Central memory CD4-positive, alpha-beta T cell (primary cell): ENCODE results near the gene LHFPL6.

ENCODE experiments used
- DNase-seq: peaks from one replicate; pipeline ENCODE4 v3.0.0; 2022
- total RNA-seq, 3 experiments: gene quantifications; one replicate each; lab custom pipeline; 2026; lab: John Stamatoyannopoulos, UW

The LHFPL6 gene
- 0 to 11.0 (median 0.19) reads per million in 3 experiments for total RNA-seq

DNA sequence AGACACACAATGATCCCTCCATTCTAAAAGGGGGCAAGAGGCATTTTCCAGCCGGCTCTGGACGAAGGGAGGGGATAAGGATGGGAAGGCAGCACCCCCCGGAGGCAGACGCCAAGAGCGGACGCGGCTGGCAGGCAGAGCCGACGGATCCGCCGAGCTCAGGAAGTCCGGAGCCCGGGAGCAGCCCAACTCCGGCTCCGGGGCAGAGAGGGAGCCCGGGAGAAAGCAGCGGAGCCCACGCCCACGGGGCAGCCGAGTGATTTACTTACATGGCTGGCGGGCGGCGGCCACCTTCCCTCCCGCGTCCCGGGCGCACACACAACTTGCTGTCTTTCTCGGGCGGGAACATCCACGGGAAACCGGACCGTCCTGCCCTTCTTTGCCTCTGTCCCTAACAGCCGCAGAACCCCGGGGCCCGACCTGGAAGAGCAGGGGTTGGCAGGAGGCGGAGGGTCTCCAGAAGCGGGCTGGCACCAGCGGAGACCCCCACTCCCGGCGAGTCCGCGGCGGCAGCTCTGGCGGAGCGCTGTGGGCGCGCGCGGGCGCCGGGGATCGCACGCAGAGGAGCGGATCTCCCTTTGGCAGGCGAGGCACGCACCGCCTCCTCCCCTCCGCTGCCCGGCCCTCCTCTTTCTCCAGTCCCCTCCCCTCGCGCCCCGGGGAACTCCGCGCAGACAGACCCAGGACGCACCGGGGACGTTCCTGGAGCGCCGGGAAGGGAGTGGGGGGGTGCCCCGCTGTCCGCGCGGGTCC is at the start of gene LHFPL6:
Gene LHFPL6 (minus strand): TSS at position 580 of the 753 bp plus-strand sequence.
- DNase-seq, result peak; percentile 29

GRCh38 chr13:39646122-39646521 is 43.1 kb upstream of the LHFPL6 start:
- DNase-seq, result no peak

GRCh38 chr13:39641645-39642044 is 38.7 kb upstream of the LHFPL6 start:
- no peak for DNase-seq

- DNase-seq, result no peak
Observed at GRCh38 chr13:39637890-39638289, 34.9 kb upstream of the LHFPL6 start.

GRCh38 chr13:39635564-39635963 is 32.6 kb upstream of the LHFPL6 start:
- no peak for DNase-seq

DNA sequence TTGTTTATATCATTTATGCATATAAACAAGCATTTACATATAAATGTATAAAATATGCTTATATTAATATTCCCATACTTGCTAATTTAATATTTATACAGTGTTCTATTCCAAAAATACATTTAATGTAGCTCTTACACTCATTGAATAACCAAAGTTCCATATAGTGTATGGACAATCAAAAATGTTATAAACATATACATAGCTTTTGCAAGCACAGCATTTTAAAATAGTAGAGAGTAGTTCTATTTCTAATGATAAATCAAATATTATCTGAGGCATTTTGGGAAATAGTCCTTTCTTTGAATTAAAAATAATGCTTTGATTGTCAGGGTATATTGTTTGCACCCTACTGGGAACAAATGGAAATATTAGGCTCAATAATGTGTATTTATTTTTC is 30.0 kb upstream of the LHFPL6 start:
- DNase-seq, result no peak

DNA sequence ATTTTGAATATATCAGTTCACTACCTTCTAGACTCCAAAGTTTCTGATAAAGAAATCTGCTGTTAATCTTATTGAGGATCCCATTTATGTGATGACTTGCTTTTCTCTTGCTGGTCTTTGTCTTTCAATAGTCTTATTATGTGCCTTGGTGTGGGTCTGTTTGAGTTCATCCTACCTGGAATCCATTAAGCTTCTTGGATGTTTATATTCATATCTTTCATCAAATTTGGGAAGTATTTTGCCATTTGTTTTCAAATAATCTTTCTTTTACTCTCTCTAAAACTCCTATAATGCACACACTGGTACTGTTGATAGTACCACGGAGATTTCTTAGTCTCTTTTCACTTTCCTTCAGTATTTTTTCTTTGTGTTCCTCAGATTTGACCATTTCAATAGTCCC is 28.3 kb upstream of the LHFPL6 start:
- DNase-seq, result no peak

GRCh38 chr13:39623466-39623865 is 20.5 kb upstream of the LHFPL6 start:
- no peak for DNase-seq

GRCh38 chr13:39618561-39618960 is 15.6 kb upstream of the LHFPL6 start:
- no peak for DNase-seq

- peak; percentile 27 for DNase-seq
Observed at GRCh38 chr13:39616087-39616694, 13.2 kb upstream of the LHFPL6 start.

DNA sequence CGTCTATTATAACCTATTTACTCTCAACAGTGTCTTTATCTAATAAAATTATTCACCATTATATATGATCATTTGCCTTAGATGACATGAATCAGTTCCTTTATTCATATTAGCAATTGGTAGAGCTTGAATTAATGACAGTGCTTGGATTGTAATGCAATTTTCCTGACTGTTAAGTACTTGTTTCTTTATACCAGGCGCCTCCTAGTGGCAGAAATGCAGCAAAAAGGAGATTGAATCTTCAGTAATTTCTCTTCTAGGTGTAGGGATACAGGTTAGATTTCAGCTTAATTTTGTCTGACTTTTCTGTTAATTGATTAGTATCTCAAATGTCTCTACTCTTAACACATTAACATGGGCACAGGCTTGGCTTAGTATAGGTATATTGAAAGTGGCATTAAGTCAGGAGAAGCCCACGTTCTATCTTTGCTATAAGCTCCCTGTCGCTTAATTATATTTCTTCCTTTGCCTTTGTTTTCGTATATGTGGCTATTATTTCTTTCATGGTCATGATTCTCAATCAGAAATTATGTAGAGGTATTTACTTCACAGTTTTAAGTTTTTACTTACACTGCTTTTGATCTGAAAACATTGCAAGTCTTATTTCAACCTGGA is 9.1 kb upstream of the LHFPL6 start:
- peak; percentile 33 for DNase-seq

- no peak for DNase-seq
Observed at GRCh38 chr13:39607876-39608275, 4.9 kb upstream of the LHFPL6 start.

DNA sequence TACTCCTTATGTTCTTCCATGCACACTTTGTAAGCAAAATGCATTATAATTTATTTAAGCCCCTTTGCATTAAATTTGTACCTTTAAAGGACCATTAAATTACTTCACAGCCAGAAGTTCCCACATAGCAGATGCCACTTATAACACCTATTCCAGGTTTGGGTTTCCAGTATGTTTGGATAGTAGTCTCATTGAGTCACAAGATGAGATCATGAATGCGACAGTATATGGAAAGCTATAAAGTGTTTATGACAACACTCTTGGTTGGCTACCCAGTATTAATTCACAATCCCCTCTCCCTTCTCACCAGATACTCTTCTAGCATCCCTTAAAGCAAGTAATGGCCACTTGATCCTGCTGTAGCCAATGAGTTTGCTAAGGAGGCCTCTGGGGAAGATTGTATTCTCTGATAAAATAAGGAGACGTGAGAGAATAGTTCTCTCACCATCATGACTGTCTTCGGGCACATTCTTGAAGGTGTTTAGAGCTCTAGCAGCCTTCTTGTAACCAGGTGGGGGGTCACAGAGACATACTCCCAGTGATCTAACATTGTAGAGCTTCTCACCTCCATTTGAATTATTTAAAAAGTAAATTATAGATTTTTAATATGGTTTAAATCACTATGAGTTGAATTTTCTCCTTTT is 2.8 kb upstream of the LHFPL6 start:
- no peak for DNase-seq

DNA sequence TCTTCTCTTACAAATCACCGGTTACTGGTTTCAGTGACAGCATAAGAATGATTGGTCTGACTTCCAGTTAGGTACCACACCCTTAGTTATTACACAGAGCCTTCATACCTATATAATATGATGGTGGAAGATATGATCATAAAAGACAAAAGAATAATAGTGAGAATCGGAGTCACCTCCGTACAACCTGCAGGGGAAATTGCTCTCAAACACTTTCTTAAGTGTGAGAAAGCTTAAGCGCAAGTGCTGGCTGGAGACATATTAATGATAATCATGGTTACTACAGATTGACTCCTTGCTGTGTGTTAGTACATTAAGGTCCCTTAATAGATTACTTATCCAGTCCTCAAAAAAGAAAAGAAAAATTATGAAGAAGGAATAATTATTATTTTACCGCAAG is 1.8 kb upstream of the LHFPL6 start:
- no peak for DNase-seq

GRCh38 chr13:39603424-39603947 is 493 bp upstream of the LHFPL6 start:
- no peak for DNase-seq

- DNase-seq, result no peak
Observed at GRCh38 chr13:39602277-39602613, 748 bp downstream of the LHFPL6 start.

DNA sequence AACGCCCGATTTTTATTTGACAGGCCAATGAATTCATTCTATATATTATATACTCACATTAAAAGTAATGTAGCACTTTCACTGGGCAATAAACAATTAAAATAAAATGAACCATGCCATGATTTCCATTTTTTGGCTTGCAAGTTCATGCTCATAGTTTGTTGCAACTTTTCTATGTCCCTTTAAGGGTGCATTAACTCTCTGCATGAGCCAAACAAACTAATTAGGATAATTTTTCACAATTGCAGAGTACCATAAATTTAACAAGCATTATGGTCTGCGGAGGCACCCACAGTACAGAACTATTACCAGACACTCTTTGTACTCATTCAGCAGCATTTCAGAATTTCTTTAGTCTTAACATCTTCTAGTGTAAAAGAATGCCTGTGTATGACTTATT is 1.4 kb downstream of the LHFPL6 start:
- DNase-seq, result no peak

DNA sequence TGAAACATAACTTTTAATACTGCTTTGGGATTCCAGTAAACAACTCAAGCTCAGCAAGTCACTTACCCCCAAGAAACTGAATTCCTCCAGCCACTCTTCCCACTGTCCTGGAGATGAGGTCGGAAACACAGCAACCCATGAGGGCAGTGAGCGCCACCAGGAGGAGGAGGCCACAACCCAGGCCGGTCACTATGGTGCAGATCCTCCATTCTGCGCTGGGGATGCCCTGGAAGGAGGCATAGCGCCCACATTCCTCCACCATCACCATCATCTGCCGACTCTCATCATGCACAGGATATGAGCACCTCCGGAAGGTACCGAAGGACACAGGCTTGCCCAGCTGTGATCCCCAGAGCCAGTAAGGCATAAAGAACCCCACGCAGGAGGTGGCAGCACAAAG is 2.2 kb downstream of the LHFPL6 start:
- DNase-seq, result no peak

DNA sequence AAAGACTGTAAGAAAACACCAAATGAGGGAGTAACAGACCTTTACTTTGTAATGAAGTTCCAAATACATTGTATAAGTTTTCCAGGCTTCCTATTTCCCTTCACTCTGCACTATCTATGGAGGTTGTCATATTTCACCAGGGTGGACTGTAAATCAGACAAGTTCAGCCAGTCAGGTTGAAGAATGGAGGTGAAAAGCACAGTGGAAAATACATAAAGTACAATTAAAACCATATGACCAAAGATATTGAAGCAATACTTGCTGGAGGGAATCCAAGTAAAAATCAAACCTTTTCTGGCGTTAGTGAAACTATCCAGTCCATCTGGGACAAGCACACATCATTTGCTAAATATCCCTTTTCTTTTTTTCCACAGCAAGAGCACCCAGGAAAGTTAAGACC is 3.2 kb downstream of the LHFPL6 start:
- DNase-seq, result no peak

DNA sequence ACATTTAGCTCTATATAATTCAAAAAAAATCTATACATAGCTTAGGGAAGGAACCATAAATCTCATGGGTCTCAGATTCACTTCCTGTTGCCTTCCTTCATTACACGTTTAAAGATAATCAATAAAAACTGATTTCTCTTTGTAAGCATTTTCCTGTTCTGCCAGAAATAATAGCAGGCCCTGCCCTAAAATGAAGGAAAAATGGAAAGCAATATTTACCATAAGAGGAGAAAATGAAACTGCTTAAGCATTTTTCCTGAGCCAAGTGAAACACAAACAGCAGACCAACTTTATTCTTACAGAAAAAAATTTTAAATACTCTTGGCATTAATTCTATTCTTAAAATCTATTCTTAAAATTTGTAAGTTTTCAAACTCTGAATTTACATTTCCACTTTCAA is 4.0 kb downstream of the LHFPL6 start:
- DNase-seq, result no peak

DNA sequence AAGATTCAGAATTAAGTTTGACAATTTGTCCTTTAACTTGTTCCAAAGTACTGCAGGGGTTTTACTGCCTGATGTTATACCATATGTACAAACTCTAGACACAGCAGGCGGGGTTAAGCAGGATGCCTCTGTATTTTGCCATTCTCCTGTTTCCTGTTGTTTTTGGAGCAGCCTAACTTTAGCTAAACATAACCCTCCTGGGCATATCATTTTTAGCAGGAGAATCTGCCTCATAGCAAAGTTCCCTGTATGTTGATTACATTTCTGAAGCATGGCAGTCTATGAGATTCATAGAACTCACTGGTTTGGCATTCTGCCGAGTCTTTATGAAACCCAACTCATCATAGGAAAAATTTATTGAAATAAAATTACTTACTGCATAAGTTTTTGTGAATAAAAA is 5.2 kb downstream of the LHFPL6 start:
- DNase-seq, result no peak

GRCh38 chr13:39596685-39597084 is 6.3 kb downstream of the LHFPL6 start:
- DNase-seq, result no peak

DNA sequence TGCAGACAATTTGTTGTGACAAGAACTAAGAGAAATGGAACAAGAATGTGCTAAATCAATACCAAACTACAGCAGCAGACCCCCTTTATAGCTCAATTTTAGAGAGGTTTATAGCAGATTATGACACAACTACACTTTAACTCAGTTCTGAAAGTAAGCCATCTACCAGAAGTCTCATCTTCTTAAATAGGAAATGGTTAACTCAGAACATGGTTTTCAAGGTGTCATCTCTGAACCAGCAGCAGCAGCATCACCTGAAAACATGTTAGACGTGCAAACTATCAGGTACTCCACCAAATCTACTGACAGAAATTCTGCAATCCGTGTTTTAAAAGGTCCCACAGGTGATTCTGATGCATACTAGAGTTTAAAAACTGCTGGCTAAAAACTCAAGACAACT is 6.8 kb downstream of the LHFPL6 start:
- DNase-seq, result no peak
